T-cell (primary cell): ENCODE results near the gene NEBL. TPM values are rescaled to one million over a fixed set of nuclear protein-coding genes. Genes with fewer than 3 reads are reported as not detected.

Experiments used
- ATAC-seq, 4 experiments: fragments of 200-7000 bp in 3 of 4; fragments of 150-1000 bp in 1 of 4; cut with Tn5 transposase; replicated peaks in 1 of 4; 1 replicate in 3 of 4; 2 replicates in 1 of 4; pipeline ENCODE4 v1.10.0; 2021; ENCODE audit warnings: moderate library complexity in 3 of 4, mild to moderate bottlenecking in 2 of 4, moderate number of reproducible peaks in 1 of 4
- CTCF ChIA-PET, 2 donors: fragments of 300-600 bp; sonication (Branson Sonifier 250); formaldehyde crosslinking; loops; one replicate each; lab custom pipeline; 2022; ENCODE audit warnings: antibody characterized with exemption in 2 of 2; lab: Charles Lee
- POLR2A ChIA-PET, 2 donors: fragments of 300-600 bp; sonication (Branson Sonifier 250); formaldehyde crosslinking; loops; one replicate each; lab custom pipeline; 2022; ENCODE audit warnings: antibody characterized with exemption in 2 of 2; lab: Charles Lee
- DNase-seq, 35 experiments: peaks; one replicate each; pipeline versions ENCODE4 v3.0.0 to v3.0.0-alpha.2; 2013 to 2023
- H3K27ac ChIP-seq: one replicate; pipeline ENCODE4 v1.5.1; 2013; ENCODE audit warnings: low read length
- H3K27me3 ChIP-seq, 2 experiments: replicated peaks in 1 of 2; 1 replicate in 1 of 2; 2 replicates in 1 of 2; pipeline versions ENCODE4 v1.6.1 to v1.7.0; 2013; ENCODE audit warnings: low read length in 1 of 2, mixed read lengths in 1 of 2; ENCODE audit not compliant: control insufficient read depth in 2 of 2, insufficient read depth in 2 of 2; ENCODE audit errors: extremely low read depth in 1 of 2
- H3K36me3 ChIP-seq, 2 donors: 1 replicate in 1 of 2; 2 replicates in 1 of 2; pipeline versions ENCODE4 v1.6.1 to v1.7.0; 2013; ENCODE audit warnings: low read length in 1 of 2; ENCODE audit not compliant: control insufficient read depth in 2 of 2, insufficient read depth in 1 of 2; ENCODE audit errors: extremely low read depth in 1 of 2
- H3K4me1 ChIP-seq, 2 experiments: 1 replicate in 1 of 2; 2 replicates in 1 of 2; pipeline versions ENCODE4 v1.6.1 to v1.7.0; 2013; ENCODE audit warnings: low read length in 2 of 2, mixed read lengths in 1 of 2; ENCODE audit not compliant: insufficient read depth in 2 of 2, control insufficient read depth in 1 of 2; ENCODE audit errors: extremely low read depth in 1 of 2
- H3K4me3 ChIP-seq, 2 donors: 1 replicate in 1 of 2; 2 replicates in 1 of 2; pipeline versions ENCODE4 v1.5.1 to v1.7.0; 2013; ENCODE audit warnings: mild to moderate bottlenecking in 2 of 2, low read length in 1 of 2, moderate library complexity in 1 of 2; ENCODE audit not compliant: control insufficient read depth in 1 of 2; ENCODE audit errors: extremely low read depth in 1 of 2
- H3K9me3 ChIP-seq: 2 replicates; pipeline ENCODE4 v1.7.0; 2013
- H3K27ac Mint-ChIP-seq, 2 donors: one replicate each; pipeline ENCODE4 v1.8.0; 2020 to 2021; ENCODE audit warnings: mild to moderate bottlenecking in 2 of 2, mixed read lengths in 2 of 2
- H3K27me3 Mint-ChIP-seq, 2 donors: one replicate each; pipeline ENCODE4 v1.8.0; 2021 to 2022; ENCODE audit warnings: mixed read lengths in 2 of 2
- H3K36me3 Mint-ChIP-seq: one replicate; pipeline ENCODE4 v1.8.0; 2021; ENCODE audit warnings: mixed read lengths
- H3K4me1 Mint-ChIP-seq, 3 donors: one replicate each; pipeline ENCODE4 v1.8.0; 2020 to 2022; ENCODE audit warnings: mixed read lengths in 3 of 3, mild to moderate bottlenecking in 1 of 3
- H3K4me3 Mint-ChIP-seq, 3 donors: one replicate each; pipeline ENCODE4 v1.8.0; 2020 to 2022; ENCODE audit warnings: mild to moderate bottlenecking in 3 of 3, mixed read lengths in 3 of 3, moderate library complexity in 3 of 3
- H3K9me3 Mint-ChIP-seq, 3 donors: one replicate each; pipeline ENCODE4 v1.8.0; 2020 to 2022; ENCODE audit warnings: mixed read lengths in 3 of 3
- WGBS: methylation state at CpG from one replicate; pipeline ENCODE4 v1.1.5; 2013; ENCODE audit warnings: missing lambda C conversion rate; ENCODE audit not compliant: insufficient coverage; 5-methylcytosine and 5-hydroxymethylcytosine counted together
- total RNA-seq, 35 experiments: library from RNA in 6 of 35; stranded (reverse) in 6 of 35; fragments of 120-200 nt in 1 of 35; gene quantifications; one replicate each; pipeline versions ENCODE4 v1.2.1 to v1.2.4 and lab custom pipeline; 2013 to 2026

The NEBL gene
- total RNA-seq, 5 donors from 2014 or later (not counting 1 experiment from before 2014, with no cell fraction given): 0.41 to 1.4 (median 0.62) TPM

DNA sequence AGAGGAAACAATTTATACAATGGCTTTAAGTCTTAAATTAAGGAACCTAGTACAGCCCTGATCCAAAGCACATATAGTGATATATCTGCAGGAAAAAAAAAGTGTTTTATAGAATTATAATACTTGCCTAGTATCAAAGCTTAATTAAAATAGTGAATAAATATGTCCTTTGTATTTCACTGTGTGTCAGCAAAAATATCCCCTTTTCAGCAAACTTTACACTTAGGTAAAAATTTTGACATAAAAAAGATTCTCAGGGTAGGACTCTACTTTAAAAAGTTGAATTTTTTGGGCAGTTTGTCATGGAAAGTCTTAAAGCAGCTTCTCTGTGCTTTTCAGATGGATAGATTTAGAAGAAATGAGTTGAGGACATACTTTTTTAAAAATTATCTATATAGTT is 12.7 kb upstream of the NEBL start:
- Mint-ChIP-seq H3K36me3 (no peaks in the 10 kb centered on the region), H3K4me1 (no peaks in the 10 kb centered on the region), H3K27ac (no peak overlapping the region), H3K4me3 (no peak overlapping the region), H3K27me3 (no peaks in the 10 kb centered on the region), H3K9me3 (no peaks in the 10 kb centered on the region)
- no peaks in the 10 kb centered on the region for H3K4me1 ChIP-seq
- no peaks in the 10 kb centered on the region for H3K36me3 ChIP-seq
- POLR2A ChIA-PET: no interaction called here
- no peaks in the 10 kb centered on the region for H3K9me3 ChIP-seq
- no peak for ATAC-seq
- CTCF ChIA-PET: no interaction called here
- no peak overlapping the region for H3K4me3 ChIP-seq
- no peaks in the 10 kb centered on the region for H3K27me3 ChIP-seq
- no peak for DNase-seq
- H3K27ac ChIP-seq: no peak overlapping the region

DNA sequence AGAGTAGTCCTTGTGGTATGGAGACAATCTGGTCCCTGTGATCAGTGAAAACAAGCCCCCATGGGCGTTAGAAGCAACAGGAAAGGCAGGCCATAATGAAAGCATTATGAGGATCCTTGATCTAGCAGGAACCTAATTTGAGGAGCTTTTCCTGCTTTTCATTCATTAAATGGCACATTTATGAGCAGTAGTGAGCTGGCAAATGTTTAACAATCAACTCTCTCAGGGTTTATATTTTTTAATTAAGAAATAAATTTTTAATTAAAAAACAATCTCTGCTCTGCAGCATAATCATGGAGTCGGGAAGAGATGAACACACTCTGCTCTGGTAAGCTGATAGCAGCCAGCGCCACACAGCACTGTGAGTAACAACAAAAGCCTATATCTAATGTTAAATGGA is 11.3 kb upstream of the NEBL start:
- H3K4me3 Mint-ChIP-seq: no peak overlapping the region

DNA sequence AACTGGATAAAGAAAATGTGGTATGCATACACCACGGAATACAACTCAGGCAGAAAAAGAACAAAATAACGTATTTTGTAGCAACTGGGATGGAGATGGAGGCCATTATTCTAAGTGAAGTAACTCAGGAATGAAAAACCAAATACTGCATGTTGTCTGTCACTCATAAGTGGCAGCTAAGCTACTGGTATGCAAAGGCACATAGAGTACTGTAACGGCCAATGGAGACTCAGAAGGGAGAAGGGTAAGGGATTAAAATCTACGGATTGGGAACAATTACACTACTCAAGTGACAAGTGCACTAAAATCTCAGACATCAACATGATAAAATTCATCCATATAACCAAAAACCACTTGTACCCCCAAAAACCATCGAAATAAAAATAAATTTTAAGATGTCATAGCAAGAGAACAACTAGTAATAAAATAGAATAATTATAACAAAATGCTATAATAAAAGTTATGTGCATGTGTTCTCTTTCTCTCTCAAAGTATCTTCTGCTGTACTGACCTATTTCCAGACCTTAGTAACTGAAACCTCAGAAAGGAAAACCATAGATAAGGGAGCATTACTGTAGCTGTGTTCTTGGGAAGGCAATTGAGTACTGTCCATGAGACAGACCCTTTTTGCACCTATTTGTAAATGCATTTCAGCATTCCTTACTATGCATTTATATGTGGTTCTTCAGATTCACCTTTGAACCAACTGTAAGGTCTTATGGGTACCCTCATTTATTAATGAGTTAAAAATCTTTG is 6.7 kb upstream of the NEBL start:
- no peaks in the 10 kb centered on the region for H3K4me1 ChIP-seq

More for the DNA sequence above, 11.3 kb upstream of the NEBL start:
- no peaks in the 10 kb centered on the region for H3K36me3 Mint-ChIP-seq
- DNase-seq: no peak
- no peaks in the 10 kb centered on the region for H3K4me1 Mint-ChIP-seq
- H3K36me3 ChIP-seq: no peaks in the 10 kb centered on the region
- H3K9me3 ChIP-seq: no peaks in the 10 kb centered on the region
- no peak for ATAC-seq
- no peaks in the 10 kb centered on the region for H3K9me3 Mint-ChIP-seq
- ChIA-PET CTCF (no interaction called here), POLR2A (no interaction called here)
- no peak overlapping the region for H3K4me3 ChIP-seq
- H3K27me3 Mint-ChIP-seq: no peaks in the 10 kb centered on the region
- H3K27me3 ChIP-seq: no peaks in the 10 kb centered on the region
- H3K4me1 ChIP-seq: no peaks in the 10 kb centered on the region
- WGBS: 51% methylated on average over 3 of the region's 3 CpGs
- H3K27ac ChIP-seq: no peak overlapping the region
- H3K27ac Mint-ChIP-seq: no peak overlapping the region

DNA sequence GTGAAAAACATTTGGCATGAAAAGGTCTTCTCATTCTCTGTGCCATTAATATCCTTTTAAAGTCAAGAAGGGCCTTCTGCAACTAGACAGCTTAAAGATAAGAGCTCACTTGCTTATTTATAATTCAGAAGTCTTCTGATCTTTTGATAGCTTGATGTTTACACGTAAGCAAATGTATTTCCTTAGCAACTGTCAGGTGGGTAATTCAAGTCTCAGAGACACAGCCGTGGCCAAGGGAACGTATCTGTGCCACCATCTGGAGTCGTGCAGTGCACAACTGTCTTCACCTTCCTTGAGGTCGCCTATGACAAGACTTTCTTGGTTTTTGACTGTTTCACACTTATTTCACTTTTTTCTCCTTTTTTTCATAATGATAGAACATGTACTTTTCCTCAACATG is 4.0 kb upstream of the NEBL start:
- no peak for ATAC-seq
- Mint-ChIP-seq H3K36me3 (no peaks in the 10 kb centered on the region), H3K4me3 (no peak overlapping the region), H3K27me3 (no peaks in the 10 kb centered on the region), H3K27ac (no peak overlapping the region), H3K4me1 (no peaks in the 10 kb centered on the region), H3K9me3 (peaks cover 0 to 2% (median 0%) of the 10 kb centered on the region in 3 donors)
- no peak for DNase-seq
- Histone ChIP-seq H3K9me3 (no peaks in the 10 kb centered on the region), H3K4me3 (no peak overlapping the region), H3K36me3 (no peaks in the 10 kb centered on the region), H3K27me3 (no peaks in the 10 kb centered on the region), H3K4me1 (no peaks in the 10 kb centered on the region), H3K27ac (no peak overlapping the region)
- WGBS: 78% methylated on average over 5 of the region's 5 CpGs
- POLR2A ChIA-PET: no interaction called here
- CTCF ChIA-PET: interaction anchor here in 1 of 2 donors (0.6 kb wide), 1 partner anchor 50 kb away, joined by 5 read pairs; no protein-coding TSS in a partner anchor

More for the DNA sequence above, 6.7 kb upstream of the NEBL start:
- ChIA-PET CTCF (no interaction called here), POLR2A (no interaction called here)
- ATAC-seq (no peak), DNase-seq (no peak)
- Mint-ChIP-seq H3K4me3 (no peak overlapping the region), H3K27me3 (no peaks in the 10 kb centered on the region), H3K27ac (no peak overlapping the region), H3K9me3 (peaks cover 0 to 2% (median 0%) of the 10 kb centered on the region in 3 donors), H3K36me3 (no peaks in the 10 kb centered on the region), H3K4me1 (no peaks in the 10 kb centered on the region)
- WGBS: no CpG with 5 or more reads among the region's 5 CpGs
- Histone ChIP-seq H3K27me3 (no peaks in the 10 kb centered on the region), H3K9me3 (no peaks in the 10 kb centered on the region), H3K36me3 (no peaks in the 10 kb centered on the region), H3K27ac (no peak overlapping the region), H3K4me3 (no peak overlapping the region)

DNA sequence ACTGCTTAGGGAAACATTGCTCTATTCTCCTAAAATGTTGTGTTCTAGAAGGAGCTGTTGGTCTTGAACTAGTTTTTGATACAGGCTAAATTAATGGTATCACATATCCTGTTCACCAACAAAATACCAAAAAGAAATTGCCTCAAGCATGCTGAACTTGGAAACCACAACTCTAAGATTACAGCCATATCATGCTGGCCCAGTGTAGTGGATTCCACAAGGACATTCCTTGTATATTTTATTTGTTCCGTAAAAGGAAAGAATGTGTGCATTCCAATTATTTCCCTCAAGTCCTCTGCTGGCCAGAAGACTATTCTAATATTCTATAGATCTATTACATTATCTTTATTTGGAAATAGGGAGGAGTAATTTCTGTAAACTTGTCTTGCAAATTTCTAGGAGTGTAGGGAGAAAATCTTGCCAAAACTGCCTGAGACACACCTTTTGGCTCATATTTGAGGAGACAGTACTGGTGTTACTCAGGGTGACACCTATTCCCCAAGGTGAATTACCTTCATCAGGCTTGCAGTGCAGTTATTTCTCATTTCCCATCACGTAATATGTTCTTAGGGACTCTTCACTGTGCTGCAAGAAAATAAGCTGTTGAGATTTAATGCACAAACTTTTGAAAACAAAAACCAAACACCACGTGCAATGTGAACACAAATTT is 1.9 kb upstream of the NEBL start:
- H3K4me3 ChIP-seq: no peak overlapping the region
- no peaks in the 10 kb centered on the region for H3K27me3 Mint-ChIP-seq
- H3K36me3 ChIP-seq: no peaks in the 10 kb centered on the region
- ChIA-PET CTCF (no interaction called here), POLR2A (no interaction called here)
- no peaks in the 10 kb centered on the region for H3K4me1 Mint-ChIP-seq
- H3K27ac Mint-ChIP-seq: no peak overlapping the region
- WGBS: no CpG with 5 or more reads among the region's 3 CpGs
- H3K27ac ChIP-seq: no peak overlapping the region
- H3K9me3 Mint-ChIP-seq: peaks cover 0 to 2% (median 0%) of the 10 kb centered on the region in 3 donors
- no peaks in the 10 kb centered on the region for H3K4me1 ChIP-seq
- no peak overlapping the region for H3K4me3 Mint-ChIP-seq
- no peaks in the 10 kb centered on the region for H3K9me3 ChIP-seq
- ATAC-seq (no peak), DNase-seq (no peak)
- no peaks in the 10 kb centered on the region for H3K36me3 Mint-ChIP-seq
- H3K27me3 ChIP-seq: no peaks in the 10 kb centered on the region

DNA sequence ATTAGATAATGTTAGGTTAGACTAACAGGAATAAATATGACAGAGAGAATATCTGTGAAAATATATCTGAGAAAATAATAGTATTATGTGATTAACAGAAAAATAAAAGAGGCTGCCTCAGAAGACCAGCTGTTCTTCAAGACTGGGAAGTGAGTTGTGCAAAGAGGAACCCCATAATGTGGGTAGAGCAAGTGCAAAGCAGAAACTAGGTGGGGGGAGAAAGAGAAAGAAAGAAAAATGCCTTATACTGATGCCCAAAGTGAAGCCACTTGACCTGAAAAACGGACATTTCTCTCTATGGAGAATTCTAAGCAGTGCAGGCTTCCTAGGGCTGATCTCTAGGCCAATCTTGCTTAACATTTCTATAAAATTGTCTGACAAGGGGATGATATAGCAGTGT is 3.8 kb downstream of the NEBL start:
- ChIA-PET CTCF (no interaction called here), POLR2A (no interaction called here)
- Histone ChIP-seq H3K4me3 (no peak overlapping the region), H3K9me3 (no peaks in the 10 kb centered on the region), H3K27me3 (no peaks in the 10 kb centered on the region), H3K36me3 (no peaks in the 10 kb centered on the region), H3K27ac (no peak overlapping the region), H3K4me1 (no peaks in the 10 kb centered on the region)
- ATAC-seq: no peak
- DNase-seq: no peak
- no CpG with 5 or more reads among the region's 1 CpG for WGBS
- Mint-ChIP-seq H3K27ac (no peak overlapping the region), H3K27me3 (peaks cover 0 to 3% of the 10 kb centered on the region in 2 donors), H3K4me1 (no peaks in the 10 kb centered on the region), H3K9me3 (no peaks in the 10 kb centered on the region), H3K36me3 (no peaks in the 10 kb centered on the region), H3K4me3 (no peak overlapping the region)
